Measurements from ENCODE around the gene EYA3. TPM values are rescaled to one million over a fixed set of nuclear protein-coding genes. Genes with fewer than 3 reads are reported as not detected.

The EYA3 gene
- total RNA-seq, 1 experiment from 2014 or later, result 32.7 TPM

GRCh38 chr1:28032281-28032680, 56.1 kb downstream of the EYA3 start:
- H3K27ac ChIP-seq (ENCODE audit: insufficient read length, low read depth, low read length), result no peak overlapping the region
- Mint-ChIP-seq H3K36me3 (ENCODE audit: insufficient read depth in 1 of 3, low read depth in 3 of 3) (peaks cover 0 to 10% (median 0%) of the 10 kb centered on the region in 3 experiments; a peak in 3 of 7 replicates), H3K4me1 (no peaks in the 10 kb centered on the region), H3K27me3 (ENCODE audit: low read depth) (no peaks in the 10 kb centered on the region), H3K9me3 (no peaks in the 10 kb centered on the region), H3K27ac (no peak overlapping the region), H3K4me3 (no peak overlapping the region)
- no peak overlapping the region for H3K14ac ChIP-seq (ENCODE audit: insufficient read depth, low read length)
- H2BK120ac ChIP-seq (ENCODE audit: low read depth, low read length, poor library complexity, severe bottlenecking), result no peak overlapping the region
- H4K5ac ChIP-seq (ENCODE audit: insufficient read length, low read depth, low read length), result no peak overlapping the region
- no peak overlapping the region for H4K91ac ChIP-seq (ENCODE audit: insufficient read length, low read depth, low read length)
- no peaks in the 10 kb centered on the region for H3K9me3 ChIP-seq (ENCODE audit: control insufficient read depth, low read depth, low read length)
- no peaks in the 10 kb centered on the region for H3K79me2 ChIP-seq (ENCODE audit: insufficient read depth, low read length)
- no peaks in the 10 kb centered on the region for H3K79me1 ChIP-seq (ENCODE audit: insufficient read depth, low read depth, low read length, poor library complexity, severe bottlenecking)
- no peak overlapping the region for H3T11ph ChIP-seq (ENCODE audit: low read length)
- H2BK20ac ChIP-seq (ENCODE audit: low read depth, low read length, poor library complexity, severe bottlenecking), result no peak overlapping the region
- no peak overlapping the region for H3K4ac ChIP-seq (ENCODE audit: low read depth, low read length)
- H3K23me2 ChIP-seq (ENCODE audit: insufficient read length, low read depth, low read length, poor library complexity, severe bottlenecking), result no peaks in the 10 kb centered on the region
- no peaks in the 10 kb centered on the region for H4K20me1 ChIP-seq (ENCODE audit: control insufficient read depth, insufficient read depth, insufficient read length)
- H2AFZ ChIP-seq (ENCODE audit: low read length), result no peak overlapping the region
- no peaks in the 10 kb centered on the region for H3K27me3 ChIP-seq (ENCODE audit: insufficient read depth, low read length)
- TF ChIP-seq CTCF (conservative IDR thresholded peaks at IDR 0.05), result no peak
- H4K8ac ChIP-seq (replicated peaks; ENCODE audit: insufficient read length, low read depth, low read length), result no peak overlapping the region
- H2BK12ac ChIP-seq (ENCODE audit: insufficient read length, low read depth, low read length), result no peak overlapping the region
- no peak overlapping the region for H3K56ac ChIP-seq (ENCODE audit: insufficient read length, low read depth, low read length)
- H3K23ac ChIP-seq (ENCODE audit: insufficient read length, low read depth, low read length), result no peak overlapping the region
- no peak overlapping the region for H2BK15ac ChIP-seq (ENCODE audit: low read depth, low read length)
- H2BK5ac ChIP-seq (ENCODE audit: insufficient read length, low read length), result no peak overlapping the region
- H2AK5ac ChIP-seq (ENCODE audit: insufficient read length, low read length), result no peak overlapping the region
- DNase-seq, result no peak
- H3K4me2 ChIP-seq (ENCODE audit: insufficient read depth, insufficient read length, low read length), result no peak overlapping the region
- H3K4me1 ChIP-seq (ENCODE audit: insufficient read depth, low read length), result no peaks in the 10 kb centered on the region
- no peak overlapping the region for H3K9ac ChIP-seq (ENCODE audit: extremely low read depth, insufficient read length, low read length)
- H3K18ac ChIP-seq (ENCODE audit: insufficient read length, low read depth, low read length), result no peak overlapping the region

All from H9 (cell line).